Measurements from ENCODE around the gene AKAP8.
"Not testable (repeated sequence)": the region's sequence is repeated elsewhere in the genome, so short reads cannot be mapped to it uniquely, and the experiment has no call there.

Gene AKAP8

DNA sequence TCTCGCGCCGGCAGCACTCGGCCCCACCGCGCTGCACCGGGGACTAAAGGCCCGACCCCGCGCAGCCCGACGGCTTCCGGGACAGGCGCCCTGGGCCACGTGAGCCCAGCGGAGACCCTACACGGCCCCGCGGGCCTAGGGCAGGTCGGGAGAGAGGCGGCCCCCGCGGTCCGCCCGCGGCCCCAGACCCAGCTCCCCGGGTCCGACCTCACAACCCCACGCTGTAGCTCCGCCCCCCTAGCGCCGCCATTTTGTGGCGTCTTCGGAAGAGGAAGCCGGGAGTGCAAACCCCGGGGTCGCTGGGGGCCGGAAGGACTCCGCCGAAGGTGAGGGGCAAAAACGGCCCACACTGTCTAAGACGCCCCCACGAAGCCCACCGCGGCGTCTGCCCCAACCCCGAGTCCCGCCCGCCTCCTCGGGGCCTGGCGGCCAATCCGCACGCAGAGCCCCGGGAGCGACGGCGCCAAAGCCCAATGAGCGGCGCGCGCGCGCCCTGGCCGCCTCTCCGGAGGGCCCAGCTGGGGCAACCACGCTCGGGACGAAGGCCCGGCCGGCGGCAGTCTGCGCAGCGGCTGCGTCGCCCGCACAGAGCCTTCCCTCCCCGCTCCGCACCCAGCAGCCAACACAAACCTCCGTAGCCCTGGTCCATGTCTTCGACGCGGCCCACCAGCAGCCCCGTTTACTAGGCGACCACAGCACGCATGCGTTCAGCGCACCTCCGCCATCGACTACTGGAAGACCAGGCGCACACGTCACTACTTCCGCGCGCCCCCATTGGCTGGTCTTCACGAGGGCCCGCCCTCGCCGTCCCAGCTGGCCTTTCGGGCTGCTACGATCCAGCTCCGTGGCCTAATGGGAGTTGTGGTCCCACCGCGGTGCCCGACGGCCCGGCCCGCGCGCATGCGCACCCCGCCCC lies at the start of gene AKAP8:
Gene AKAP8 (minus strand): TSS at position 705 of the 916 bp plus-strand sequence. CDS start 56 bp downstream, at position 649.
- DNase-seq: peak; percentile 92 to 99 (median 99)

DNA sequence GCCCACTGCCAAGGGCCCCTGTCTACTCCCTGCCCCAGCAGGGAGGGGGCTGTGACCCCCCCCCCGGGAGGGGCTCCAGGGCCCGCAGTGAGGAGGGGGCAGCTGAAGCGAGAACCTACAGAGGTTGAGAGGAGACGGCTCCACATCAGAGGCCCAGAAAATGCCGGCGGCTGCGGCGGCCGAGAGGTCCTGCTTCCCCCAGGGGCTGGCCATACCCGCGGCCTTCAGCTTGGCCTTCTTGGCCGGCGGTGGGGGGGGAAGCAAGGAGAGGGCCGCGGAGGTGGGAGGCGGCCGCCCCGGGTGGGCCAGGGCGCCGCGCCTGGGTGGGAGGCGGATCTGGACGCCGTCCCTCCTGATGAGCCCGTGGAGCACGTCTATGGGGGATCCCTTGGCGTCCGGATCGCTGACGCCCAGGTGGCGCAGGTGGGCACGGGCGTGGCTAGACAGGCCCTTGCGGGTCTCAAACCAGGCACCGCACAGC lies 48.4 kb upstream of the AKAP8 start:
- DNase-seq: no peak

- DNase-seq: no peak
These were observed 47.7 kb upstream of the AKAP8 start for GRCh38 chr19:15427350-15427700.

DNA sequence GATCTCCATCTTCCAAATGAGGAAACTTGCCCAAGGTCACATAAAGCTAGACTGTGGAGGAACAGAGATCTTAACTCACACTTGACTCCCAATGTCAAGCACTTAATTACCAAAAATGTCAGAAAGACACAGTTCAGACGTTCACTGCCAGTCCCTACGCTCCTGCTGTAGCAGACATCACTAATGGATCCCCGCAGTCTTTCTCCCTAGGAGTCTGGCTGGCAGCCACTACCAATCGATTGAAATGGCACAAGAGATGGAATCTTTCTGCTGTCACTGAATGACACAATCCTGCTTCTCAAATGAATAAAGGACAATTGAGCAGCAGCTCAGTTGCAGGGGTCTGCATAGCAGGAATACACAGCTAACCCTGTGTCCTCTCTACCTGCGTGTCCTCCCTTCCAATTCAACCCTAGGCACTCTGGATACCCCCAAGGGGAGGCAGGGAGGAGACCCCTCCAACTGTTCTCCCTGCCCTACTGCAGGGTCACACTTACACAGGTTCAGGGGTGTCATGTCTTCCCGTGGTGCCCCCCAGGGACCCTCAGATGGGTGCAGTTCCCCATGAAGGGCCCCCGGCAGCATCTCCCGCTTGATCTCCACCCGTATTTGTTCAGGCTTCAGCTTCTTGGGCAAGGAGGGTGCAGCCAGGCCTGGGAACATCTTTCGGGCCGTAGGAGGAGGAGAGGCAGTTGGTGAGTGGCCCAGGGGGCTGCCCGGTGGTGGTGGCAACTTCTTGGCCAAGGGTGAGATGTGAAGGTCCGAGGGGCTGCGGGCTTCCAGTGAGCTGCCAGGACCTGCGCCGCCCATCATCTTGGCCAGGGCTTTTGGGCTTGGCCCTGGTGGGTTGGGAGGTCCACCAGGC lies 47.1 kb upstream of the AKAP8 start:
- DNase-seq: no peak

GRCh38 chr19:15425321-15425950 lies 45.8 kb upstream of the AKAP8 start:
- no peak for DNase-seq

DNA sequence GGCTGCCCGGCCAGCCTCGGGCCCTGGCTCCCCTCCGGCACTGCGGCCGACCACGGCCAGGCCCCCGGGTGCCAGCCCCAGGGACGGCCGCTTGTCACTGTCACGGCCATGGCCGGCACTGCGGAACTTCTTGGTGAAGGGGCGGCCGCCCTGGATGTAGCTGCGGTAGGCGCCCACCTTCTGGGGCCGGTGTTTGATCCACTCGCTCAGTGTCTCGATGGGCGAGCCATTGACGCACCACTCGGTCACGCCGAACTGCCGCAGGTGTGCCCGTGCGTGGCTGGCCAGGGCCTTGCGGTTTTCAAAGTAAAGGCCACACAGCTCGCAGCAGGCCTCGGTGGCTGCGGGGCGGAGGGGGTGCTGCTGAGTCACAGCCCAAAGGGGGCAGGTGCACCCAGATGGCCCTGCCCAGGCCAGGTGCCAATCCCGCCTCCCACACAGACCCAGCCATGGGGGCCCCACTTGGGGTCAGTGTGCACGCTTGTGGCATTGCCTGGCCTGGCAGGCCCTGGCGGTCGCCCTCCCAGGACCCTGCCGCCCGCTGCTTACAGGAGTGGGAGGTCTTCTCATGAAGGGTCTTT lies 45.2 kb upstream of the AKAP8 start:
- no peak for DNase-seq

DNA sequence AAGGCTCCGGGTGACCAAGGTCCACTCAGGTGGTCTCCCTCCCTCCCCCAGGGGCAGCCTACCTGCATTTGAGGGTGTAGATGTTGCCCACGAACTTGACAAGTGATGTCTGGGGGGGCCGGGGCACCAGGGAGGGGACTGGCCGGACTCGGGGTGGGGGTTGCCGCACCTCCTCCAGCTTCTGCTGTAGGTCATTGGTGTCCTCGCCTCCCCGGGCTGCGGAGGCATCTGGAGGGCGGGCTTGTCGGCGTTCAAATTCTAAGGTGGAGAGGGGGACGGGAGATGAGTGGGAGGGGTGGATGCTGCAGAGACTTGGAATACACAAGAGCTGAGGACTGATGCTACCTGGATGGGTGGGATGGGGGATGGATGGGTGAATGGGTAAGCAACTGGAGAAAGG lies 44.5 kb upstream of the AKAP8 start:
- no peak for DNase-seq

DNA sequence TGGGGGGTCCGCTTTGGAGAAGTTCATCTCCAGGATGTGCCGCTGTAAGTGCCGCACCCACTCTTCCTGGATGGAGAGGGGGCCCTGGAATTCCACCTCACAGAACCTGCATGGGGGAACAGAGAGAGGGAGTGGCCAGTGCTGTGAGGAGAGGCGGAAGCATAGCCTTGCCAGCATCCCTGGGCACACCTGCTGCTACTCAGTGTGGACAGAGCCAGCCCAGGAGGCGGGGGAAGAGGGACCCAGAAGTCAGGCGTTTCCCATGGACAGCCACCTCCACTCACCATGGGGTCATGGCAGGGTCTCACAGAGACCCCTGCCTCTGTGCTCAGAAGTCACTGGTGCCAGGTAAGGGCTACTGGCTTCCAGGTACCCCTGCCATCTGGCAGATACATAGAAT lies 43.5 kb upstream of the AKAP8 start:
- no peak for DNase-seq

DNA sequence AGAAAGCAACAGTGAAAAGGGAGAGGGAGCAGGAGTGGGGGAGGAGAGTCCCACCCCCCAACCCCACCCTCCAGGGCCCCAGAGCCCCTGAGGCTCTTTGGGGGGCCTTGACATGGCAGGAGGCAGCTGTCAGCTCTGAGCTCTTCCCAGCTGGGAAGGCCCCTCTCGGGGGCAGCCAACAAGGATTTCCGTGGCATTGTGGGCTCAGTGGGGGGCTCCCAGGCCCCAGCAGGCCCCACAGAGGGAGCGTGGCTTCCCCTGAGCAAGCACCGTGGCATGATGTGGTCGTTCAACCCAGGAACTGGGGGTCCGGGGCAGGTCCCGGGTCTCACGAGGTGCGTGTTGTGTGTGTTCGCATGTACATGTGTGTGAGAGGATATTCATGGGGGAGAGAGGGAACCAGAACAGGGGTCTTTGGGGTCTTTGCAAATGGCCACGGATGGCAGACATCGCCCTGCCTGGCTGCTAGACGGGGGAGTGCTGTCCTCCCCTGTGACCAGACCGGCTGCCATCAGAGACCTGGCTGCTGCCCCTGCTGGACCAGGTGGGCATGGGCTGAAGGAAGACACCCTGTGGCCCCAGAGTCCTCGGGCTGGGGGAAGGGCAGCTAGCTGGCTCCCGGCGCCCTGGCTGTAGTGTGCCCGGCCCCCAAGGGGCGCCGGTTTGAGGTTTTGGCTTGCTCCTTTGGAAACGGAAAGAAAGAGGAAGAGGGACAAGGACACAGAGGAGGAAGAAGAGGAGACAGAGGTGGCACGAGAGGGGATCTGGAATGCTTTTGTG lies 42.9 kb upstream of the AKAP8 start:
- no peak for DNase-seq

GRCh38 chr19:15421721-15422260 lies 42.2 kb upstream of the AKAP8 start:
- DNase-seq: no peak

DNA sequence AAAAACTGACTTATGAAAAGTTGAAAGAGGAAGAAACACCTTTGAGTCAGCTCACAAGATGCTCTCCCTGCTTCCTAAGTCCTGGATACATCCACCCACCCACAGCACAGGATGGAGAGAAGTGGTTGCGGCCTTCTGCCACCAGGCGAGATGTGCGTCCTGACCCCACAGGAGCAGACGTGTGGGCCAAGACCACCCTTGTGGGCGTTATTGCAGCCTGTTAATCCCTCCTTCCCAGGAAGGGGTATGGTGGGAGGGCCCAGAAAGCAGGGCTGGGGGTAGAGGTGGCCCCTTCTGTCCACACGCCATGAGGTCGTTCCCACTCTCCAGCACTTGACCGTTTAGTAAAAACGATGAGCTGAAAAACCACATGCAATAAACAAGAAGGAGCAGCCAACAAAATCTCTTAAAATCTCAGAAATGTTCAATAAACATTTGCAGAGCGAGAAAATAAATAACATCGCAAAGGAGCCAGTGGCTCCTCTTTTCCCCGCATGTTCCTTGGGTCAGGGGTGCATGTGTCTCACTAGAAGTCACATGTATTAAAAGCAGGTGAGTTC lies 41.6 kb upstream of the AKAP8 start:
- DNase-seq: no peak

GRCh38 chr19:15419413-15420025 lies 39.9 kb upstream of the AKAP8 start:
- no peak for DNase-seq

GRCh38 chr19:15418579-15419412 lies 39.2 kb upstream of the AKAP8 start, which contains the start of gene AKAP8L:
Gene AKAP8L (minus strand): TSS chr19:15418988. CDS start chr19:15418923, 65 bp downstream.
- peak; percentile 96 to 100 (median 99) for DNase-seq

DNA sequence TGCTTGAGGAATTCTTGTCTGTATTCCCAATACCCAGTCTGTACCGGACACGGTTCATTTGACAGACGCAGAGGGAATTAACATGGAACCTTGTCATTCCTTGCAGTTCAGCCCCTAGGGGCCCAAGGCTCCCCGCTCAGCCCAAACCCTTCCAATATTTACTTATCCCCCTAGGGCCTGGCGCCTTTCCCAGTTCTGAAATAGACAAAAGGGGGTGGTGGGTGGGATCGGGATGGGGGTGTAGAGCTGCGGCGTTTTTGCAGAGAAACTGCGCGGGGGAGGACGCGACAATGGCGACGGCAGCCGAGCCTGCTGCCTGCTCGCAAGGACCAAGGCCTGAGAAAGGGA lies 38.6 kb upstream of the AKAP8 start:
- DNase-seq: peak in 2 of 3 experiments; percentile 72 to 81

DNA sequence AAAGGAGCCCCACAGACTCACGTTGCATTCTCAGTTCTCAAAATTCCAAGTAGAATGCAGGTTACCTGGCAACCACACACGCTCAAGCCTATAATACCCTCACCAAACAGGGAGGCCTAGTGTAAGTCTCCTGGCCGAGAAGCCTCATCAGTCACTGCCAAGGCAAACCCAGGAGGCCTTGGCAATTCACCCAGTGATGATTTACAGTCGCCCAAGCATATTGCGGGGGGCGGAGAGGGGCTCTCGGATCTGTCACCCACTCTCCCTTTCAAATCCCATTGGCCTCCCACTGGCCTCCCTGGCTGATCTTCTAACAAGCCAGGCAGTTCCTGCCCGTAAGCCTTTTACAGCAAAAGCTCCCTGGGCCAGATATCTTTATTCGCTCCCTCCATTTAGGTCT lies 38.1 kb upstream of the AKAP8 start:
- DNase-seq: peak in 1 of 3 experiments; percentile 61

DNA sequence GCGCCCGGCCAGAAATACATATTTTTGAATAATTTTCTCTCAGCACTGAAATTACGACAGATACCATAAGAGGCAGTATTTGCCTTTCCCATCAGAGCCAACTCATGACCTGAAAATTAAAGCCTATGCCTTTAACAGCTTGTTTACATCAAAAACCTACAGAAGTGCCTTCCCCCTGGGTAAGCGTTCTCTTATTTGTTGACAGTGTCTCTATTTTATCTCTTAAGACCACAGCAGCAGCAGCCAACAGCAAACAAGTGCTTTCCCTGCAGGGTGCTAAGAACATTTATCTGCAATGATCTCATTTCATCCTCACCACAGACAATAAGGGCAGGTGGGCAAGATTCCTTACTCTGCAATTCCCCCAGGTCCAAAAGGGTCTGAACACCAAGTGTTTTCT lies 33.2 kb upstream of the AKAP8 start:
- DNase-seq: peak in 2 of 3 experiments; percentile 25 to 76

- not testable (repeated sequence) for DNase-seq
These were observed 31.8 kb upstream of the AKAP8 start for GRCh38 chr19:15411351-15411750.

- no peak for DNase-seq
These were observed 25.2 kb upstream of the AKAP8 start for GRCh38 chr19:15404780-15405211.

DNA sequence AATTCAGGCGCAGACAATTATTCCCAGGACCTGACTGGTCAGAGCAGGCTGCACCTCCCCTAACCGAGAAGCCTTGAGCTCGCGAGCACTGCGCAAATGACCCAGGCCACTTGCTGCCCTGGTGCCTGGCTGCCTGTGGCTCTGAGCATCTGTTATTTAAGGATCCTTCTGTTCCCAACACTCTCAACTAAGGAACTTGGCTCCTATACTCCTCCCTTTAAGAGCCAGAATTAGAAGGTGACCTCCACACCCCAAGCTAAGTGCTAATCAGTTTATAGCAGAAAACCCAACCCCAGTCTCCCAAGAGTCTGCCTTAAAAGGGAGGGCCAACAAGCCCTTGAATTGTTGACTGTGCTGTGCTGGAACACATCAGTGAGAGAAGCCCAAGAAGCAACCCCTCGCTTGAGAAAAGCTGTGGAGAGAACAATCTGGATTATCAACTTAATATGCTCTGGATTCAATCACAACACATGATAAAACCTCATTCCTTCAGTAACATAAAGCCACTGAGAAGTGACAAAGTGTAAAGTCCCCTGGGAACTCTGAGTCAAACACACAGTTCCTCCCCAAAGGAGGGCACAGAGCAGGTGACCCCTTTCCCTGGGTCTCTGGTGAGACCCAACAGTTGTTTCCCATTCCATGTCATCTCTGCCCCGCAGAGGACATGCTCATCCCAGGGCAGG lies 24.7 kb upstream of the AKAP8 start:
- DNase-seq: no peak

Data from NCI-H1417 (cell line).